A204.1 (cell line): ENCODE data around the gene OSBPL6.
"Not testable (repeated sequence)": the region's sequence is repeated elsewhere in the genome, so short reads cannot be mapped to it uniquely, and the experiment has no call there.

Experiments
- FAIRE-seq: peaks from 2 replicates; lab custom pipeline; 2012; peaks lifted over from hg19 to GRCh38; lab: Jason Lieb, UNC

Gene OSBPL6

GRCh38 chr2:178306352-178307073 is 112.2 kb downstream of the OSBPL6 start:
- no peak for FAIRE-seq

DNA sequence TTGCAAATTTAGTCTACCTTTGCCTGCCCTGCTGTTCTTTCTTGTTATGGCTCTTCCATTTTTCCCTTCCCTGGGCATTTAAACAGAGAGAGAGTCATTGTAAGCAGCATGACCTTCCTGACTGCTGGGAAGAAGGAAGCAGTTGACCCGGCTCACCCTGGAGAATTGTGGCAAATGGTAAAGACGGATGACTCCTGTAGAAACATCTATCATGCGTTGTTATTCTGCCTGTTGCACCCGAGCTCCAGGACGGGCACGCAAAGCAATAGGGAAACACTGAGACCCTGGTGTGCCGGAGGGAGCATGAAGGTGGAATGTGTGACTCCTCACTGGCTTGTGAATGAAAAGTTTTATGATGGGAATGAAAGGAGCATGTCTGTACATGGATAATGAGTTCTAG is 113.3 kb downstream of the OSBPL6 start:
- no peak for FAIRE-seq

GRCh38 chr2:178309541-178309940 is 115.2 kb downstream of the OSBPL6 start:
- no peak for FAIRE-seq

GRCh38 chr2:178315078-178315477 is 120.8 kb downstream of the OSBPL6 start:
- FAIRE-seq: no peak

DNA sequence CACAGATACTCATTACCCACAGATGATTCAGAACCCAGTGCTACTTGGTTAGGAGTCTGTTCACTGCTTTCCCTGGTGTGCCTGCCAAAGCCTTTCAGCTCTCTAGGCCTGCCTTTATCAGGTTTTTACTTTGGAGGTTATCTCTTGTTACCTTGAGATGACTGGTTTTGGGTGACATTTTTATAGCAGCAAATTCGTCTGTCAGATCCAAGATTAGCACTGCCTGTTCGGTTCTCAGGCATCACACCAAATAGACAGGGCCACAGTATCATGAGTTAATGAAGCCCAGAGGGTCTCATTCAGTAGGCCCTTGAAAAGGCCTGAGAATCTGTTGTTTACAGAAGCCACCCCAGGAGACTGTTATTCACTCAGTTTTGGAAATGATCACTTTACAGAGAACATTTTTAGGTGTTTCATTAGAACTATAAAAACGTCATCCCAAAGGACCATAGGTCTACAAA is 121.2 kb downstream of the OSBPL6 start:
- no peak for FAIRE-seq

DNA sequence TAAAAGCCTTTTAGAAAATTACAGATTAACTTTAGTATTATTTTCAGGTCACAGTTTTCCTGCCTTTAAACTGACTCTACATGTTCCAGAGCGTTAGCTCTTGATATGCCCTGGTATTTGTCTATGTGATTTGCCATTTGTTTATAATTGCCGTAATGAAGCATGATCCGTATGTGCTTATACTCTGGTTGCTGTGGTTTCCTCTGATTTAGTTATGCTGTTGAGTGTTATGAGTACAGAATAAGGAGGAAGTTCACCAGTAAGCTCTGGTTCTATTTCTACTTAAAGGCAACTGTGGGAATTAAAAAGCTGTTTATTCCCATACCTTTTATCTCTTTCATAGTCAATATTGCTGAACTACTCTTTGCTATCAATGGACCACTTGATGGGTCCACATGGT is 123.5 kb downstream of the OSBPL6 start:
- no peak for FAIRE-seq

DNA sequence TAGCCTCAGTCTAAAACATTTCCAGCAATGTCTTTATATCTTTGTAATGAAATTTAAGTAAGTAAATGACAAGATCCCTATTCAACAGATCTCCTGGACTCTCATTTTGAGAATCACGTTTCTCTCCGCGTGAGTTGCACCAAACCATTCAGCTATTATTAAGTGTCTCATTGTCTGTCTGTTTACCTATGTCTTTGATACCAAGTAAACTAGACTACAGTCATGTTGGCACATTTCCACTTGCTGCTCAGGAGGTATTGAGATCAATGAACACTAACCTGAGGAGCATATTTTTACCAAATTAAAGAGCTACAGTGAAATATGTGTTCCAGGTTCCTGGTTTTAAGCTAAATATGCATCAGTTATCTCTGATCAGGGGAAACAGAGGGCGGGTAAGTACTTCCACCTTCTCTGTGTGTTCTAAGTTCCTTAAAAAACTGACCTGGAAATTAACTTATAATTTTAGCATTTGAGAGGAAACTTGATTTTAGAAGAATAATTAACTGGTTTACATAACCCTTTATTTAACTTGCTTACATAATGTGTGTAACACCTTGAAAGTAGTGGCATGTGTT is 125.8 kb downstream of the OSBPL6 start:
- no peak for FAIRE-seq

DNA sequence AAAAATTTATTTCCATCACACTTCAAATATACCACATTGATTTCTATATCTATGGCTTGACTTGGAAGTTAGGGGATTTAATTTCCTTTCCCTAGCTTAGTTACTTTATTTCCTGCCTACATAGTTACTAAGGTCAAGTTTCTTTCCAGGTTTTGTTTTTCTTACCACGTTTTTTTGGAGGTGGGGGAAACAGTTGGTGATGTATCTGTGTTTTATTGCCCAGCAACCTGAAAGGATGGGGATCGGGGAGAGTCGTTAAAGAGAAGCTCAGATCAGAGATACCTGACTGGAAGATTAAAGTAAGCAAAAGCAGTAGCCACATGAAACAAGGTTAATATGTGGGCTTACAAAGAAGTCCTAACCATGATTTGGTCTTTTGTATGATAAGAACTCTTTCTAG is 127.8 kb downstream of the OSBPL6 start:
- FAIRE-seq: no peak

- not testable (repeated sequence) for FAIRE-seq
Observed at GRCh38 chr2:178323331-178323730, 129.0 kb downstream of the OSBPL6 start.

GRCh38 chr2:178324077-178324476 is 129.8 kb downstream of the OSBPL6 start:
- no peak for FAIRE-seq

DNA sequence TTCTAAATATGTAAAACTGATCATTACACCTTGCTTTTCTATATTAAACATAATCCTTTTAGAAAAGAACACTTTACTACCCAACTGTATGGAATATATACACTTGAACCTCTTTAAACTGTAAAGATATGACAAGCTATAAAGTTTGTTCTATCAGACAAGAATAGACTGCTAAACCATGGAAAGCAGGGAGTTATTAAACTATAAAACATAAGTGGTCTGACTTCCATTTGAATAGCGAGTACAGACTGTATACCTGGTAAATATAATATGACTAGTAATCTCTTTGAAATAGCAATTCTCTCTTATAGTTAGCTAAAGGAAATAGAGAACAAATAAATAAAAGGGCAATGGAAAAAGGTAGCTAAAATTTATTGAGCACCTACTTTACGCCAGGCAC is 131.0 kb downstream of the OSBPL6 start:
- FAIRE-seq: no peak

DNA sequence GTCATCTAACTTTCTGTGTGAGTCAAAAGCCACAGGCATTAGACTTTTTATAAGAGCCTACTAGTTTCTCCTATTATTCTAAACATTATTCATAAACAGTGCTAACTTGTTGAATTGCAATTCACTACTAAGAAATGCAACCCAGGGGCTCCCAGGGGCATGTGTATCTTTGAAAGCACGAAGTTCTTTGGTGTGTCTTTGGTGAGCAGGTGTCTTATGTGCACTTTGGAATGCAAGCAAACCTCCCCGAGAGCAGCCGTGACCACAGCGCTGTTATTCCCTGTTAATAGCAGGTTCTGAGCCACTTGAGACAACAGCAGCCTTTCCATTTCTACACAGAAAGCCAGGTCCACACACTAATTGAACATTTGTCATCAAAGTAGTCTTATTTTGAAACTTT is 133.2 kb downstream of the OSBPL6 start:
- FAIRE-seq: no peak

DNA sequence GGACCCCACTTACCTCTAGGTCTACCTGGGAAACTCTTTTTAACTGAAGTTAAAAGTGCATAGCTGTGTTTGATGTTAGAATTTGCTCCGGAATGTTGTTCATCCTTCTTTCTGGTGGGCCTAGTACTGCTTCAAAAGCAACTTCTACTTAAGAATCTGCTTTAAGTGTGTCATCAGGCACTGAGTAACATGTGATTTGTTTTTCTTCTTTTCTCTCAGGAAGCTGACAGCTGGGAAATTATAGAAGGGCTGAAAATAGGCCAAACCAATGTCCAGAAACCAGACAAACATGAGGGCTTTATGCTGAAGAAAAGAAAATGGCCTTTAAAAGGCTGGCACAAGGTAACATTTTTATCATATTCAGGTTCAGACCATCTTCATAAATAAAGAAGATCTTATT is 133.7 kb downstream of the OSBPL6 start:
- no peak for FAIRE-seq

- FAIRE-seq: no peak
Observed at GRCh38 chr2:178330175-178331017, 136.1 kb downstream of the OSBPL6 start.

- no peak for FAIRE-seq
Observed at GRCh38 chr2:178331474-178332432, 137.4 kb downstream of the OSBPL6 start.

DNA sequence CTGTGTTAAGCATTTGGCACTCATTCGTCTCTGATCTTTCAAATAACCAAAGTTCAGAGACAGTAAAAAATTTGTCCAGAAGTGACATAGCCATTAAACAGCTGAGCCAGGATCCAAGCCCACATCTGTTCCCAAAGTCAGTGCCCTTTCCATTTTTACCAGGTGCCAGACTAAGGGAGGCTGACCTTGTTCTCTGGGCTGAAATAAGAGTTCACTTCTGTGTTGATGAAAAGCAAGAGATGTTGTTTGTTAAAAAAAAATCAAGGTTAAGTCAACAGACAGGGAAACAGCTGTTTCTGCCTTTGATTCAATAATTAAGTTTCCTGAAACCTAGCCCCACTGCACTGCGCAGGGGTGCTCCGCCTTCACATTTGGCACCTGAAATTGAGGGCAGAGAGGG is 139.5 kb downstream of the OSBPL6 start:
- FAIRE-seq: no peak

DNA sequence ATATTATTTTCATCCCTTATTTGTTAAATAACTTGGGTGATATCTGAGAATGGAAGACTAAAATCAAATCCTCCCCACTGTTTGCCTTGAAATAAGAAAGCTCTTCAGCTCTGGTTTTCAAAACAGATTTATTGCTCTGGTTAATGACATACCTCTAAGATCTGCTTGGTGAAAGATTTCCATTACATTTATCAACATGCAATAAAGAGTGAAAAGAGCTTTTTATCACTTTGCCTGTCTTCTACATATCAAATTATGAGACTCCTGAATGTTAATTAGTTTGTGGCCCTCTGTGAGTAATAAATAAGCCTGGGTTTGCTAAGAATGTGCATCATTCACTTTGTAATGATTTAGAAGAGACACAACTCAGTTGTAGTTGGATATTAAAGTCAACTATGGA is 140.9 kb downstream of the OSBPL6 start:
- FAIRE-seq: no peak

DNA sequence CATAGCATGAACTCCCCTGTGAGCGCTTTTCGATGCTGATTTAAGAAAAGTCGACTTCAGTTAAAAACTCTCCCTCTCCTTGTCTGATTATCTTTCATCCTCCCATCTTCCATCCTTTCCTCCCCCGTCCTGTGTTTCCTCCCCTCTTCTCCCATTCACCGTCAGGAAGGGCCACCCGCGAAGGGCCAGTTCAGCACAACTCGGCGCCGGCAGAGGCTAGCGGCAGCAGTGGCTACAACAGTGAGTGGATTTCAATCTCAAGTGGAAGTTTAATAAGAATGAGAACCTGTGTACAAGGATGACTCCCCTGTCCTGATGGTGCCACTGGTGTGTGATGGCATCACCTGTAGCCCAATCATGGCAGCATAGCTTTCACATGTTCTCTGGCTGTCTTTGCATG is 149.8 kb downstream of the OSBPL6 start:
- no peak for FAIRE-seq

DNA sequence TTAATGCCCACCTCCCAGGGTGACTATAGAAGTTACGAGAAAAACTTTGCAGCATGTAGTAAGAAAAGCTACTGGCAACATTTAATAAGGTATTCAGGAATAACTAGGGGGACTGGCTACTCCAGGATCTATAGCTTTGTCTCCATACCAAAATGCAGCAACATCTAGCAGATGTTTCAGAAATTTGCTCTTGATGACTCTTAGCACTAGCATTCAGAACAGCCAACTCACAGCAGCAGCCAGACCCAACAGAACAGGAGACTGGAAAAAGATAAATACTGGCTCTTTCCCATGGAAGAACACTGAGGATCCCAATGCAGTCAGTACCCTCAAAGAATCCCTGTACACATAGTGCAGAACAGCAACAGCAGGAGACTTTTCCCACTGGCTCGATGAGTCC is 151.6 kb downstream of the OSBPL6 start:
- no peak for FAIRE-seq

GRCh38 chr2:178350051-178350450 is 155.7 kb downstream of the OSBPL6 start:
- no peak for FAIRE-seq

DNA sequence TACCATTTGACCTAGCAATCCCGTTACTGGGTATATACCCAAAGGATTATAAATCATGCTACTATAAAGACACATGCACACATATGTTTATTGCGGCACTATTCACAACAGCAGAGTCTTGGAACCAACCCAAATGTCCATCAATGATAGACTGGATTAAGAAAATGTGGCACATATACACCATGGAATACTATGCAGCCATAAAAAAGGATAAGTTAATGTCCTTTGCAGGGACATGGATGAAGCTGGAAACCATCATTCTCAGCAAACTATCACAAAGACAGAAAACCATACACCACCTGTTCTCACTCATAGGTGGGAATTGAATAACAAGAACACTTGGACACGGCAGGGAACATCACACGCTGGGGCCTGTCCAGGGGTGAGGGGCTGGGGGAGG is 163.4 kb downstream of the OSBPL6 start:
- FAIRE-seq: not testable (repeated sequence)
